H7 (cell line): Measurements from ENCODE around the gene LRRN4. TPM values are rescaled to one million over a fixed set of nuclear protein-coding genes. Genes with fewer than 3 reads are reported as not detected.
"Not testable (repeated sequence)": the region's sequence is repeated elsewhere in the genome, so short reads cannot be mapped to it uniquely, and the experiment has no call there.

Source experiments
- DNase-seq: peaks from one replicate; pipeline ENCODE4 v3.0.0; 2012
- H3K27me3 ChIP-seq: 2 replicates; pipeline ENCODE4 v1.6.0; 2011; ENCODE audit warnings: mild to moderate bottlenecking, low read length; ENCODE audit not compliant: control insufficient read depth, insufficient read depth
- H3K36me3 ChIP-seq: replicated peaks from 2 replicates; pipeline ENCODE4 v1.5.1; 2011; ENCODE audit warnings: low read length; ENCODE audit not compliant: control insufficient read depth, insufficient read depth
- H3K4me3 ChIP-seq: 2 replicates; pipeline ENCODE4 v1.5.1; 2011; ENCODE audit warnings: low read depth, mild to moderate bottlenecking, control low read depth, low read length, moderate library complexity; ENCODE audit not compliant: insufficient read depth
- total RNA-seq: library from RNA; depleted of rRNA; stranded (reverse); fragments of >200 nt; shearing (Covaris generic); gene quantifications from 2 replicates; pipeline ENCODE4 v1.2.3, GENCODE V29; 2014

The LRRN4 gene
- total RNA-seq, 1 experiment from 2014 or later = 0.76 TPM

DNA sequence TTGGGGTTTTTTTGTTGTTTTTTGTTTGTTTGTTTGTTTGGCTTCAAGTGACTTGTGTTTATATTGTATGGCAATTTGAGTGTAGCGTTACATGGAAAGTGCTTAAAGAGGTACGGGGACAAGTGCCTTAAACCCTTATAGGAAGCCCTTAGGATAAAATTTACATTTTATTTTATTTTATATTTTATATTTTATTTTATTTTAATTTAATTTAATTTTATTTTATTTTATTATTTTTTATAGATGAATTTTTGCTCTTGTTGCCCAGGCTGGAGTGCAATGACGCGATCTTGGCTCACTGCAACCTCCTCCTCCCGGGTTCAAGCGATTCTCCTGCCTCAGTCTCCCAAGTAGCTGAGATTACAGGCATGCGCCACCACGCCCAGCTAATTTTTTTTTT, 21.0 kb downstream of the LRRN4 start:
- H3K27me3 ChIP-seq, H3K4me3 ChIP-seq, DNase-seq, H3K36me3 ChIP-seq: not testable (repeated sequence)

DNA sequence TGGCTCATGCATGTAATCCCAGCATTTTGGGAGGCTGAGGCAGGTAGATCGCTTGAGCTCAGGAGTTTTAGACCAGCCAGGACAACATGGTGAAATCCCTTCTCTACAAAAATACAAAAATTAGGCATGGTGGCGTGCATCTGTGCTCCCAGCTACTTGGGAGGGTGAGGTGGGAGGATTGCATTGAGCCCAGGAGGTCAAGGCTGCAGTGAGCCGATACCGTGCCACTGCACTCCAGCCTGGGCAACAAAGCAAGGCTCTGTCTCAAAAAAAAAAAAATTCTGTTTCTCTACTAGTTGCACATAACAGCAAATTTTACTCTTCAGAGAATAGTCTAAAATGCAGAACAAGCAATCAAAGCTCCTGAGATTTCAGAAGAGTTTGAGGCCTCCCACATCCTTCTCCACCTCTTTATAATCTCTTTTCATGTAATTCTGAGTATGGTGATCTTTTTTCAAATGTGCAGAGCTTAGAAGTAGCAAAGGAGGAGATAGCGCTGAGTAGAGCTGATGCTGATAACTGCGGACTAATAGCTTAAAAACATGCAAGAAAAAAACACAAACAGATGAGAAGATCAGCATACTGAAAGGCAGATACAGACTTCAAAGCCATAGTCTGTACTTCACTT, 23.3 kb downstream of the LRRN4 start:
- peaks cover 5% of the 10 kb centered on the region for H3K36me3 ChIP-seq
- H3K4me3 ChIP-seq = no peak overlapping the region
- H3K27me3 ChIP-seq = no peaks in the 10 kb centered on the region
- no peak for DNase-seq

DNA sequence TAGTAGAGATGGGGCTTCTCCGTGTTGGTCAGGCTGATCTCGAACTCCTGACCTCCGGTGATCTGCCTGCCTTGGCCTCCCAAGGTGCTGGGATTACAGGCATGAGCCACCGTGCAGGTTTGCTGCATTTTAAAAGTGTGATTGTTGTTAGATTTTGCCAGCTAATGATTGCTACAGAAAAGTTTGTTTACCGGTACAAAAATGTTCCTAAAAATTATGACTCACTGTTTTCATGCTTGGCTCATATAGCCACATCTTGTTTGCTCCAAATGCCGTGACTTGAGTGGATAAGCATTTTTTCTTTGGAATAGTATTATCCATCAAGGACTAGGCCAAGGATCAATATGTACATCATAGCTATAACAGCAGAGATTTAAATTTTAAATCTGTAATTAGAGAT, 24.3 kb downstream of the LRRN4 start:
- no peak for DNase-seq
- no peaks in the 10 kb centered on the region for H3K27me3 ChIP-seq
- peaks cover 3% of the 10 kb centered on the region for H3K36me3 ChIP-seq
- no peak overlapping the region for H3K4me3 ChIP-seq

DNA sequence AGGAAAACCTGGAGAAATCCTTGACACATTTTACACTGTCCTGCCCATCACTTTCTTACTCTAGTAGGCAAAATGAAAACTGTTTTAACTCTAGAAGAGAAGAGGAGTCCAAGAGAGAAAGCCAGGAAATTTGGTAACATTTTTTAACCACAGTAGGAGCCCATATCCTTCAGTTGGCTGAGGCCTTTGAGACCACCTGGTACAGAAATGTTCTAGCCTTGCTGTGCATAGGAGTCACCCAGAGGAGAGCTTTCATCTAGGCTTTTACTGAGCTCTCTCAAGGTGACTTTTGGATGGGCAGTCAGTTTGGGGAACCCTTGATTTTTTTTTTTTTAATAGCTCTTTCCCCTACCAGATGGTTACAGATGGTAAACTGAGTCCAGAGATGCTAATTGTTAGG, 25.0 kb downstream of the LRRN4 start:
- DNase-seq = no peak
- Histone ChIP-seq H3K36me3 (peaks cover 3% of the 10 kb centered on the region), H3K4me3 (no peak overlapping the region), H3K27me3 (no peaks in the 10 kb centered on the region)

DNA sequence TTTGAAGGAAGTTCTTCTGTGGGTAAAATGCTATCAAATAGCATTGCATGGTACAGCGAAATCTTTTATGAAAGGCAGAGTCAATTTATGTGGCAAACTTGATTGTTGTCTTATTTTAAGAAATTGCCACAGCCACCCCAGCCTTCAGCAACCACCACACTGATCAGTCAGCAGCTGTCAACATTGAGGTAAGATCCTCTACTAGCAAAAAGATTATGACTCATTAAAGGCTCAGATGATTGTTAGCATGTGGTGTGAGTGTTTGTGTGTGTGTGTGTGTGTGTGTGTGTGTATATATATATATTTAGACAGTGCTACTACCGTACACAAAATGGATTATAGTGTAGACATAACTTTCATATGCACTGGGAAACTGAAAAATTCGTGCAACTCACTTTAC, 27.8 kb downstream of the LRRN4 start:
- no peaks in the 10 kb centered on the region for H3K27me3 ChIP-seq
- H3K4me3 ChIP-seq = no peak overlapping the region
- peaks cover 3% of the 10 kb centered on the region for H3K36me3 ChIP-seq
- DNase-seq = no peak

DNA sequence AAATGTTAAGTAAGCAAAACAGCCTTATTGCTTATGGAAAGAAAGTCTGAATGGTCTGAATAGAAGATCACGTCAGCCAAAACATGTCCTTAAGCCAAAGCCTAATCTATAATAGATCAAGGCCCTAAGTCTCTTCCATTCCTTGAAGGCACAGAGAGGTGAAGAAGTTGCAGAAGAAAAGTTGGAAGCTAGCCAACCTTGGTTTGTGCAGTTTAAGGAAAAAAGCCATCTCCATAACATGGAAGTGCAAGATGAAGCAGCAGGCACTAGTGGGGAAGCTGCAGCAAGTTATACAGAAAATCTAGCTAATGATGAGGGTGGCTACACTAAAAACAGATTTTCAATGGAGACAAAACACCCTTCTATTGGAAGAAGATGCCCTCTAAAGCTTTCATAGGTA, 29.1 kb downstream of the LRRN4 start:
- H3K27me3 ChIP-seq = no peaks in the 10 kb centered on the region
- H3K36me3 ChIP-seq = peaks cover 3% of the 10 kb centered on the region
- DNase-seq = no peak
- no peak overlapping the region for H3K4me3 ChIP-seq

DNA sequence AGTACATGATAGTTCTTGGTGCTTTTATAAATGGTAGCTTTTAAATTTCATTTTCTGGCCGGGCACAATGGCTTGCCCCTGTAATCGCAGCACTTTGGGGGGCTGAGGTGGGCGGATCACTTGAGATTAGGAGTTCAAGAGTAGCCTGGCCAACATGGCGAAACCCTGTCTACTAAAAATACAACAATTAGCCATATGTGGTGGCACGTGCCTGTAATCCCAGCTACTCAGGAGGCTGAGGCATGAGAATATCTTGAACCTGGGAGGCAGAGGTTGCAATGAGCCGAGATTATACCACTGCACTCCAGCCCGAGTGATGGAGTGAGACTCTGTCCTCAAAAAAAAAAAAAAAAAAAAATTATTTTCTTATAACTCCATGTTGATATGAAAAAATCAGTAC, 36.0 kb downstream of the LRRN4 start:
- no peak overlapping the region for H3K4me3 ChIP-seq
- H3K36me3 ChIP-seq = 0 out of 2 replicates have a peak, but pooled peaks cover 3% of the 10 kb centered on the region
- H3K27me3 ChIP-seq = no peaks in the 10 kb centered on the region
- DNase-seq = no peak

DNA sequence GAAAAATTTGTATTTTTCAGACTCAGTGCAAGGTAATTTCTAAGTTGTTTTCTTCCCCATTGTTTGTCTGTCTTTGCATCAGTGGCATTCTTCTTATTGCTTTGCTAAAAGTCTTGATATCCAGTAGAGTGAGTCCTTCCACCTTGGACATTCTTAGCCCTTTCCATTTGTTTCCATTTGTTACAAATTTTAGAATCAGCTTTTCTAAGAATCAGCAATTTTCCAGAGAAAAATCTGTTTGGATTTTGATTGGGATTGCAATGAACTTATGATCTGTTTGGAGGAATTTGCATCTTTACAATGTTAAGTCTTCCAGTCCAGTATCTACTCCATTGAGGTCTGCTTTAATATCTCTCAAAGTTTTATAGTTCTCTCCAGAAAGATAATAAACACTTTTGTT, 36.4 kb downstream of the LRRN4 start:
- Histone ChIP-seq H3K36me3 (peaks cover 5% of the 10 kb centered on the region), H3K4me3 (no peak overlapping the region), H3K27me3 (no peaks in the 10 kb centered on the region)
- no peak for DNase-seq

DNA sequence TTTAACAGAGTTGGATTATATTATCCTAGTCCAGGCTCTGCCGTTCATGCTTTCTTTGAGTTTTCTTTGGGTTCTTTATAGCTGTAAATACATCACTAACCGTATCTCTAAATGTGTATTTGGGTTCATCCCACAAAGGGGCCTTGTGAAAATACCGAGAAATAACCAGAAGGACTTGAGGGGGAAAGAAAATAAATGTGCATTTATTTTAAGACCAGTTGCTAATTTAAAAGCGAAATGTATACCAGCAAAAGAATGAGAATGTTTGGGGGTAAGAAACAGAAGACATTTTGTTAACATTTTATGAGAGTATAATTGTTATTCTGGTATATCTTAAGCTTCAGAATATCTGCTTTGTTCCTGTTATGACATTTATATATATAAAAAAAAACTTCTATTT, 38.9 kb downstream of the LRRN4 start:
- no peak overlapping the region for H3K4me3 ChIP-seq
- H3K27me3 ChIP-seq = no peaks in the 10 kb centered on the region
- no peak for DNase-seq
- H3K36me3 ChIP-seq = peaks cover 11% of the 10 kb centered on the region

DNA sequence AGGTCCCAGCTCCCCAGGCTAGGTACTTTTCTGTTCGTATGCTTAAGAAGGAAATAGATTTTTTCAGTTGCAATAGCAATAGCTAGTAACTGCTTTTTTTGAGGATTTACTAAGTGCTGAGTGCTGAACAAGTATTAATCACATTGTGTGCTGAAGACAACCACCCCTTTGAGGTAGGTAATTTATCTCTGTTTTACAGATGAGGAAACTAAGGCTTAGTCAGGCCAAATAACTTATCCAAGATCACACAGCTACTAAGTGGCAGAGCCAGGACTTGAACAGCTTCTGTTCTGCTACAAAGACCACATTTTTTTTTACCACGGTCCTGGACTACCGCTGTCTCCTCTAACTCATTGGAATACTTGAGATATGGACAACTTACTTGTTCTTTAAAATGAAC, 39.8 kb downstream of the LRRN4 start:
- Histone ChIP-seq H3K27me3 (no peaks in the 10 kb centered on the region), H3K36me3 (peaks cover 12% of the 10 kb centered on the region)

DNA sequence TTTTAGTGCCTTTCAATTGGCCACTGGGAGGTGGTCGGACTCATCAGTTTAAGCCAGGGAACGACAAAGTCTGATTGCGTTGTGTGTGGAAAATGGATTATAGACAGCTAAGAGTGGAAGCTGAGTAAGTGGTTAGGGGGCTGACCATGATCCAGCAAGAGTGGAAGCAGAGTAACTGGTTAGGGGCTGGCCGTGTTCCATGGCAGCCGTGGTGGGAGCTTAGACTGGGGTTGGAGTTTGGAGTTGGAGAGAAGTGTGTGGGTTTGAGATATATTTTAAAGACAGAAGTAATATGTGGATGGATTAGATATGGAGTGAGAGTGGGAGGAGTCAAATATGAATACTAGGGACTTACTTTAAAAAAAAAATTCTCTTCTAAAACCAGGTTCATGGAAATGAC, 41.7 kb downstream of the LRRN4 start:
- Histone ChIP-seq H3K36me3 (peaks cover 12% of the 10 kb centered on the region), H3K4me3 (no peak overlapping the region), H3K27me3 (no peaks in the 10 kb centered on the region)
- DNase-seq = no peak

More for the DNA sequence above, 39.8 kb downstream of the LRRN4 start:
- no peak for DNase-seq
- H3K4me3 ChIP-seq = no peak overlapping the region

DNA sequence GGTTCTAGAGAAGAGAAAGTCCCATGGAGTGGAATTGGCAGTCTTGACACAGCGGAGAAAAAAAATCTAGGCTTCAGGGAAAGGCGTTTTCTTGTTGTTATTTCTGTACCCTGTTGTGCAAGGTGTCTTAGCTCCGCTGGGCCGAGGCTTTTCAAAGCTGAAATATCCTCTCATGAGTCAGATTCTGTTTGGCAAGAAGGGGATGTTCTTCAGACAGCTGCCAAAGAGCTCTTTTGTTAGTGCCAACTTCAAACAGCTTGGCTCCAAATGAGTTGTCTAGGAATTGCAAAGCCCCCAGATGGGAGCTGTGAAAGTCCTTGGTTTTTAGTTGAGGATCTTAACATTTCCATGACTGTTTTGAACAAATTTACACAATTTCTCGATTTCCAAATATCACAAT, 45.6 kb downstream of the LRRN4 start:
- H3K36me3 ChIP-seq = peaks cover 9% of the 10 kb centered on the region
- H3K4me3 ChIP-seq = no peak overlapping the region
- no peaks in the 10 kb centered on the region for H3K27me3 ChIP-seq
- no peak for DNase-seq

DNA sequence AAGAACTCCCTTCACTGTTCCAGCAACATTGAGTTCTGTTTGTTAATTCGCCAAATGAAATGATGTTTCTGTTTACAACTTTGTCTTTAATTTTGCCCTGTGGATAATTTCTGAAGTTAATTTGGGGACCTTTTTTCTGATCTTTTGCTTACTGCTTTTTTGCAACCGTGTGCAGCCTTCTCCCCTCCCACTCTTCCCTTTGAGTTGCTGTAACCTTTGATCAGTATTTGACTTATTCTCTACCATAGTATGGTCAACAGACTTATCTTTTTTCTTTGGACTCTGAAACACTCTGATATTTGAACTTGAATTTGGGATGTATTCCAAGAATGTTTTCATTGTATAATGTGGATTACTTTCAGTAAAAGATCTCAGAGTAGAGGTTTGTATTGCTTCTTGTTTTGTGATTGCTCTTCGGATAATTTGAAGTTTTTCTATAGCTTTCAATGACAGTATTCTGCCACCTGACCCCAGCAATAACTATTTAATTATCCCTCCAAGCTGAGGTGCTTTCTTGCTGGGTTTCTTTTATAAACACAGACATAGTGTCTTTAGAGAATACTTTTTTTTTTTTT, 46.2 kb downstream of the LRRN4 start:
- Histone ChIP-seq H3K36me3 (peaks cover 9% of the 10 kb centered on the region), H3K4me3 (no peak overlapping the region; the same call in 1 of the 2 replicates), H3K27me3 (no peaks in the 10 kb centered on the region)
- no peak for DNase-seq

DNA sequence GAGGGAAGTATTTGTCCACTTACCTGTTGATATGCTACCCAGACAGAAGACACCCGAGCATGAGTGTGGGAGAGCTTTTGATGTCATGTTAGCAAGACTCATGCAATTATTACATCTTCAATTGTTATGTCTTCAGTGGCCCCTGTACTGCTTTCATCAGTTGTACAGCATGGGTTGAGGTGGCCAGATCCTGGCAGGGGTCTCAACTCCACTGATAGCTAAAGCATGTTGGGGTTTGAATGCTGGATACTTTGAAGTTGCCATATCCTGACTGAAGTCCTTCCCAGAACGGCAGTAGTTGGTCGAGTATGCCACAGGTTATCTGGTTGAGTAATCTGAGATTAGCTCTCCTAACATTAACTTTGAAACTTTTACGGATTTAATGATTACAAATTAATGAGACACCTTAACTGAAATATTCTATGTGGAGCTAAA, 46.7 kb downstream of the LRRN4 start:
- Histone ChIP-seq H3K27me3 (no peaks in the 10 kb centered on the region), H3K36me3 (peaks cover 6% of the 10 kb centered on the region), H3K4me3 (peak overlapping the region; percentile 50)
- DNase-seq = peak; percentile 14

DNA sequence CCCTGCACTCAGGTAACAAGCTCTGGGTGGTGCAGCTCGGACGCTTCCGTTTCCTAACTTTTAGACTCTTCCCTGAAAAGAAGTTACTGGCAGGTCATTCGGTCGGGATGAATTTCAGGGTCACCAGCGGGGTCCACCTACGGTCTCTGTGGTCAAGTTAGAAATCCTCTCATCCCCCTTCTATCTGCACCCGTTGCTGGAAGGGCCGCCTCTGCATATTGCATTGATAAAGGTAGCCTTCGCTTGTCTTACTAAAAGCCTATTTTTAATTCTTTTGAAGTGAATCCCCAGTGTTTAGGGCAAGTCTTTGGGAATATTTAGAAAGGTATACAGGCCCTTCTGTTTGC, 47.3 kb downstream of the LRRN4 start:
- DNase-seq = no peak
- Histone ChIP-seq H3K36me3 (peaks cover 6% of the 10 kb centered on the region), H3K4me3 (peak overlapping the region; percentile 50), H3K27me3 (no peaks in the 10 kb centered on the region)

DNA sequence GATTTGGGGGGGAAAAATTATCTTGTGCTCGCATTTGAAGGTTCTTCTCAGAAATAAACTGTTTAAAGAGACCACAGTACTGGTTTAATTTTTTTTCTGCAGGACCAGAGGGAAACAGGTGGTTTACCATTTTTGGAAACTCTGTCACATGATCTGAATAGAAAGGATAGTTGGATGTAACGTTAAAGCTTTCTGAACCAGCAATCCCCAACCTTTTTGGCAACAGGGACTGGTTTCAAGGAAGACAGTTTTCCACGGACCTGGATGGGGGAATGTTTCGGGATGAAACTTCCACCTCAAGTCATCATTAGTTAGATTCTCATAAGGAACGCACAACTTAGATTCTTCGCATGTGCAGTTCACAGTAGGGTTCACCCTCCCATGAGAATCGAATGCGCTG, 53.0 kb downstream of the LRRN4 start:
- H3K27me3 ChIP-seq = no peaks in the 10 kb centered on the region
- H3K4me3 ChIP-seq = no peak overlapping the region
- DNase-seq = no peak

More for the DNA sequence above, 53.0 kb downstream of the LRRN4 start:
- H3K36me3 ChIP-seq = peaks cover 3% of the 10 kb centered on the region
